ENCODE data around the gene SLC38A11. TPM values are rescaled to one million over a fixed set of nuclear protein-coding genes. Genes with fewer than 3 reads are reported as not detected.

Gene SLC38A11
- total RNA-seq, 1 experiment from 2014 or later, result 0.46 TPM

- no TSS peak for BruUV-seq (replicated peaks)
- DNase-seq (ENCODE audit: low read depth, low spot score) (no peak), ATAC-seq (no peak)
- TF ChIP-seq TCF7L2 (IDR thresholded peaks at IDR 0.05; ENCODE audit: low read depth, low read length), result no peak
- TF ChIP-seq SIN3A (IDR thresholded peaks at IDR 0.05; ENCODE audit: borderline replicate concordance, insufficient read depth, low read depth, low read length), result no peak
- TF ChIP-seq POLR2AphosphoS5 (IDR thresholded peaks at IDR 0.05; ENCODE audit: low read depth, low read length), result no peak
- TF ChIP-seq, protein P1, sequence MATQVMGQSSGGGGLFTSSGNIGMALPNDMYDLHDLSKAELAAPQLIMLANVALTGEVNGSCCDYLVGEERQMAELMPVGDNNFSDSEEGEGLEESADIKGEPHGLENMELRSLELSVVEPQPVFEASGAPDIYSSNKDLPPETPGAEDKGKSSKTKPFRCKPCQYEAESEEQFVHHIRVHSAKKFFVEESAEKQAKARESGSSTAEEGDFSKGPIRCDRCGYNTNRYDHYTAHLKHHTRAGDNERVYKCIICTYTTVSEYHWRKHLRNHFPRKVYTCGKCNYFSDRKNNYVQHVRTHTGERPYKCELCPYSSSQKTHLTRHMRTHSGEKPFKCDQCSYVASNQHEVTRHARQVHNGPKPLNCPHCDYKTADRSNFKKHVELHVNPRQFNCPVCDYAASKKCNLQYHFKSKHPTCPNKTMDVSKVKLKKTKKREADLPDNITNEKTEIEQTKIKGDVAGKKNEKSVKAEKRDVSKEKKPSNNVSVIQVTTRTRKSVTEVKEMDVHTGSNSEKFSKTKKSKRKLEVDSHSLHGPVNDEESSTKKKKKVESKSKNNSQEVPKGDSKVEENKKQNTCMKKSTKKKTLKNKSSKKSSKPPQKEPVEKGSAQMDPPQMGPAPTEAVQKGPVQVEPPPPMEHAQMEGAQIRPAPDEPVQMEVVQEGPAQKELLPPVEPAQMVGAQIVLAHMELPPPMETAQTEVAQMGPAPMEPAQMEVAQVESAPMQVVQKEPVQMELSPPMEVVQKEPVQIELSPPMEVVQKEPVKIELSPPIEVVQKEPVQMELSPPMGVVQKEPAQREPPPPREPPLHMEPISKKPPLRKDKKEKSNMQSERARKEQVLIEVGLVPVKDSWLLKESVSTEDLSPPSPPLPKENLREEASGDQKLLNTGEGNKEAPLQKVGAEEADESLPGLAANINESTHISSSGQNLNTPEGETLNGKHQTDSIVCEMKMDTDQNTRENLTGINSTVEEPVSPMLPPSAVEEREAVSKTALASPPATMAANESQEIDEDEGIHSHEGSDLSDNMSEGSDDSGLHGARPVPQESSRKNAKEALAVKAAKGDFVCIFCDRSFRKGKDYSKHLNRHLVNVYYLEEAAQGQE (IDR thresholded peaks at IDR 0.05; ENCODE audit: insufficient read depth in 1 of 2, low read depth in 2 of 2, low read length in 1 of 2), result no peak
- no peak for TF ChIP-seq CTCF (IDR thresholded peaks at IDR 0.05)
- CTCF ChIA-PET, result no interaction called here
- in situ Hi-C loops (cut with HindIII; ENCODE audit: low pct_unique_long_range_greater_than_20kb, low sequenced_read_pairs), result no loop called here
- no peaks in the 10 kb centered on the region for H3K27me3 ChIP-seq (ENCODE audit: control insufficient read depth, insufficient read depth, low read length)
- no peak overlapping the region for H3K27ac ChIP-seq (ENCODE audit: low read length)
- H3K4me1 ChIP-seq (ENCODE audit: control insufficient read depth, insufficient read depth, low read length), result no peaks in the 10 kb centered on the region
- H3K4me3 ChIP-seq (ENCODE audit: low read depth in 2 of 2, low read length in 2 of 2), result no peak overlapping the region
- H3K9me3 ChIP-seq (ENCODE audit: control insufficient read depth, insufficient read depth, low read depth, low read length), result no peaks in the 10 kb centered on the region
- no peaks in the 10 kb centered on the region for H3K36me3 ChIP-seq (ENCODE audit: control insufficient read depth, insufficient read depth, low read length)
- intact Hi-C loops (cut with micrococcal nuclease; ENCODE audit: unreplicated experiment), result no loop called here
- POLR2A ChIA-PET, result no interaction called here
These were observed 57.7 kb downstream of the SLC38A11 start for GRCh38 chr2:164897469-164898260.

DNA sequence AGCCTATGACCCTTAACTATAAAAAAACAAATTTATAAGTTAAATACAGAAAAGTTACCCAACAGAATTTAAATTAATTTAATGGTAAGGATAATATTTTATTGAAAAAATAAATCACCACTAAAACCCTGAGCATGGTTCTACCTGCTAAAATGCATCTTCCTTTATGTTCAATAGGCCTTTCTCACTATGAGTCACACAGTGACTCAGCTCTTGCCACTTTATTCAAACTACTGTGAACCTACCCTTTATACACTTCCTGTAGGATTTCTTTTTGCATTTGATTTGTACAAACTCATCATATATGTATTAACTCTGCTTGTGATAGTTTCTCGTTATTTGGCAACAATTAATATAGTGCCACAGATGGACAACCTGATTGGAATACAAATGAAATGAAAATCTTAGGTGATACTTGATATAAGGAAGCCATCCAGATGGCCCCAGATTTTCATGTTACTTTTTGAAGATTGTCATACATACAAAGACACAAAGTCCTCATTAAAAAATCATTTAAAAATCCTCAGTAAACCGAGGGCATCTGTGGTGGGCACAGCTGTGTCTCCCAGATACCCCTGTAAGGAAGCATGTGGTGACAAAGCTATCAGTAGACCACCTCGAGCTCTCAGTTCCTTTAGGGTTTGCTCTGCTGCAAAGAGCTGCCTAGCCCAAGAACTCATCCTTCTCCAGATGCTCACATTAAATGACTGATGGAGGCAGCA is 58.5 kb downstream of the SLC38A11 start:
- Histone ChIP-seq H3K27ac (ENCODE audit: low read length) (no peak overlapping the region), H3K4me3 (ENCODE audit: low read depth in 2 of 2, low read length in 2 of 2) (no peak overlapping the region), H3K9me3 (ENCODE audit: control insufficient read depth, insufficient read depth, low read depth, low read length) (no peaks in the 10 kb centered on the region), H3K27me3 (ENCODE audit: control insufficient read depth, insufficient read depth, low read length) (no peaks in the 10 kb centered on the region), H3K36me3 (ENCODE audit: control insufficient read depth, insufficient read depth, low read length) (no peaks in the 10 kb centered on the region), H3K4me1 (ENCODE audit: control insufficient read depth, insufficient read depth, low read length) (no peaks in the 10 kb centered on the region)
- TF ChIP-seq TCF7L2 (IDR thresholded peaks at IDR 0.05; ENCODE audit: low read depth, low read length), result no peak
- no peak for TF ChIP-seq CTCF (IDR thresholded peaks at IDR 0.05)
- in situ Hi-C loops (cut with HindIII; ENCODE audit: low pct_unique_long_range_greater_than_20kb, low sequenced_read_pairs), result no loop called here
- CTCF ChIA-PET, result no interaction called here
- ATAC-seq, result no peak
- no peak for DNase-seq (ENCODE audit: low read depth, low spot score)
- POLR2A ChIA-PET, result no interaction called here
- no TSS peak for BruUV-seq (replicated peaks)
- intact Hi-C loops (cut with micrococcal nuclease; ENCODE audit: unreplicated experiment), result no loop called here
